Measurements from ENCODE around the gene TPSAB1. TPM values are rescaled to one million over a fixed set of nuclear protein-coding genes. Genes with fewer than 3 reads are reported as not detected.
"Not testable (repeated sequence)": the region's sequence is repeated elsewhere in the genome, so short reads cannot be mapped to it uniquely, and the experiment has no call there.

The TPSAB1 gene
- total RNA-seq, 2 donors from 2014 or later: 17.7 to 33.6 TPM

DNA sequence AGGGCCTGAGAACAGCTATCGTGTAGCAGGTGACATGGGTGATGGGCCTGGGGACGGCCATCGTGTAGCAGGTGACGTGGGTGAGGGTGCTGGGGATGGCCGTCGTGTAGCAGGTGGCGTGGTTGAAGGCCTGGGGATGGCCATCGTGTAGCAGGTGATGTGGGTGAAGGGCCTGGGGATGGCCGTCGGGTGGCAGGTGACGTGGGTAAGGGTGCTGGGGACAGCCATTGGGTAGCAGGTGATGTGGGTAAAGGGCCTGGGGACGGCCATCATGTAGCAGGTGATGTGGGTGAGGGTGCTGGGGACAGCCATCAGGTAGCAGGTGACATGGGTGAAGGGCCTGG is 30.8 kb downstream of the TPSAB1 start:
- TF ChIP-seq, protein P1, sequence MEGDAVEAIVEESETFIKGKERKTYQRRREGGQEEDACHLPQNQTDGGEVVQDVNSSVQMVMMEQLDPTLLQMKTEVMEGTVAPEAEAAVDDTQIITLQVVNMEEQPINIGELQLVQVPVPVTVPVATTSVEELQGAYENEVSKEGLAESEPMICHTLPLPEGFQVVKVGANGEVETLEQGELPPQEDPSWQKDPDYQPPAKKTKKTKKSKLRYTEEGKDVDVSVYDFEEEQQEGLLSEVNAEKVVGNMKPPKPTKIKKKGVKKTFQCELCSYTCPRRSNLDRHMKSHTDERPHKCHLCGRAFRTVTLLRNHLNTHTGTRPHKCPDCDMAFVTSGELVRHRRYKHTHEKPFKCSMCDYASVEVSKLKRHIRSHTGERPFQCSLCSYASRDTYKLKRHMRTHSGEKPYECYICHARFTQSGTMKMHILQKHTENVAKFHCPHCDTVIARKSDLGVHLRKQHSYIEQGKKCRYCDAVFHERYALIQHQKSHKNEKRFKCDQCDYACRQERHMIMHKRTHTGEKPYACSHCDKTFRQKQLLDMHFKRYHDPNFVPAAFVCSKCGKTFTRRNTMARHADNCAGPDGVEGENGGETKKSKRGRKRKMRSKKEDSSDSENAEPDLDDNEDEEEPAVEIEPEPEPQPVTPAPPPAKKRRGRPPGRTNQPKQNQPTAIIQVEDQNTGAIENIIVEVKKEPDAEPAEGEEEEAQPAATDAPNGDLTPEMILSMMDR (IDR thresholded peaks at IDR 0.05): no peak
- TF ChIP-seq POLR2AphosphoS5 (IDR thresholded peaks at IDR 0.05) (no peak), POLR2A (IDR thresholded peaks at IDR 0.05) (no peak)
- 69% methylated on average over 12 of the region's 12 CpGs for WGBS

DNA sequence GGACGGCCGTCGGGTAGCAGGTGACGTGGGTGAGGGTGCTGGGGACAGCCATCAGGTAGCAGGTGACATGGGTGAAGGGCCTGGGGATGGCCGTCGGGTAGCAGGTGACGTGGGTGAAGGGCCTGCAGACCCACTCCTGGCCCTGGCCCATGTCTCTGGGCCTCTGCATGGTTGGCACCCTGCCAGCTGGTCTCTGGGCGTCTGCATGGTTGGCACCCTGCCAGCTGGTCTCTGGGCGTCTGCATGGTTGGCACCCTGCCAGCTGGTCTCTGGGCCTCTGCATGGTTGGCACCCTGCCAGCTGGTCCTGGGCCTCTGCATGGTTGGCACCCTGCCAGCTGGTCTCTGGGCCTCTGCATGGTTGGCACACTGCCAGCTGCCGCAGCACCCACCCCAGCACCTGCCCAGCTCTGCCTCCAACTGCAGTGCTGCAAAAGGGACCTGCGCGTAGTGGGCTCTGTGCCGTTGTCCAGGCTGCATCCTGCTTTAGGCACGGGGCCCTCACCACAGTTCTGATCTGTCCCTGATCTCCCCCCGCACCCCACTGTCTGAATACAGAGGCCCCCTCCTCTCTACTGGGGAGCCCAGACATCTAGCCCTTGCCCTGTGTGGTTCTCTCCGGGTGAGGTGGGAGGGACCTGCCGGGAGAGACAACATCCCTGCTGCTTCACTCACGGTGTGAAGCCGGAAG is 31.4 kb downstream of the TPSAB1 start:
- intact Hi-C loops (cut with DNase I); H3K36me3 ChIP-seq; DNase-seq (ENCODE audit: low spot score); H3K27ac ChIP-seq; H3K27me3 ChIP-seq (replicated peaks; ENCODE audit: insufficient read depth); H3K4me3 ChIP-seq; H3K4me1 ChIP-seq (replicated peaks); H3K9me3 ChIP-seq: not testable (repeated sequence)
- 19% methylated on average over 19 of the region's 19 CpGs for WGBS

More for the DNA sequence above, 30.8 kb downstream of the TPSAB1 start:
- Histone ChIP-seq H3K27me3 (replicated peaks; ENCODE audit: insufficient read depth) (no peaks in the 10 kb centered on the region), H3K4me3 (no peak overlapping the region), H3K27ac (no peak overlapping the region), H3K9me3 (no peaks in the 10 kb centered on the region), H3K36me3 (no peaks in the 10 kb centered on the region), H3K4me1 (replicated peaks) (no peaks in the 10 kb centered on the region)
- no peak for DNase-seq (ENCODE audit: low spot score)
- intact Hi-C loops (cut with DNase I): no loop called here

DNA sequence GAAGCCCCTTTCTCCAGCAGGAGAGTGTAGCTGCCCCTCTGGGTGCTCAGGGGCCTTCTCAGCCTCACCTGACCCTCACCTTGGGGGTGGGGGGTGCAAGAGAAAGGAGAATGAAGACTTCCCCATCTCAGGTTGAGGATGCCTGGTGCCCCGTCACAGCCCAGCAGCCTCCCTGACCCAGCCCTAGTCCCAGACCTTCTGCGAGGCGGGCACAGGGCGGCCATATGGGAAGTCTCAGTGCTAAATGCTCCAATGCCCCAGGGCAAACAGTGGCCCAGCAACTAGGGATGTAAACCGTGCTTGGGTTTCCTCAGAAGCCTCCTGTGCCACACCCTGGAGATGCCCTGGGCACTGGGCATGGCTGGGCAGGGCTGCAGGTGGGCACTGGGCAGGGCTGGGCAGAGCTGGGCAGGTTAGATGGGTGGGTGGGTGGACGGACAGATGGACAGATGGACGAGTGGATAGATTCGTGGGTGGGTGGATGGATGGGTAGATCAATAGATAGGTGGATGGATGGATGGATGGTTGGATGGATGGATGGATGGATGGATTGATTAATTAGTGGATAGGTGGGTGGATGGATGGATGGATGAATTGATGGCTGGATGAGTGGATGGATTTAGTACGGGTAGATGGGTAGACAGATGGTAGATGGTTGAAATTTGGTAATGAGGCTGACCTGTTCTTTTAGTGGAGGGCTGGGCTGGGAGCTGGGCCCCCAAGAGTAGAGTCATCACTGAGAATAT is 32.1 kb downstream of the TPSAB1 start:
- intact Hi-C loops (cut with DNase I): no loop called here
- no peaks in the 10 kb centered on the region for H3K27me3 ChIP-seq (replicated peaks; ENCODE audit: insufficient read depth)
- no peaks in the 10 kb centered on the region for H3K4me1 ChIP-seq (replicated peaks)
- no peaks in the 10 kb centered on the region for H3K9me3 ChIP-seq
- no peak for TF ChIP-seq POLR2A (IDR thresholded peaks at IDR 0.05)
- TF ChIP-seq, protein P1 (IDR thresholded peaks at IDR 0.05): no peak
- TF ChIP-seq POLR2AphosphoS5 (IDR thresholded peaks at IDR 0.05): no peak
- H3K4me3 ChIP-seq: no peak overlapping the region
- no peak overlapping the region for H3K27ac ChIP-seq
- H3K36me3 ChIP-seq: no peaks in the 10 kb centered on the region
- DNase-seq (ENCODE audit: low spot score): no peak
- WGBS: 57% methylated on average over 9 of the region's 9 CpGs

DNA sequence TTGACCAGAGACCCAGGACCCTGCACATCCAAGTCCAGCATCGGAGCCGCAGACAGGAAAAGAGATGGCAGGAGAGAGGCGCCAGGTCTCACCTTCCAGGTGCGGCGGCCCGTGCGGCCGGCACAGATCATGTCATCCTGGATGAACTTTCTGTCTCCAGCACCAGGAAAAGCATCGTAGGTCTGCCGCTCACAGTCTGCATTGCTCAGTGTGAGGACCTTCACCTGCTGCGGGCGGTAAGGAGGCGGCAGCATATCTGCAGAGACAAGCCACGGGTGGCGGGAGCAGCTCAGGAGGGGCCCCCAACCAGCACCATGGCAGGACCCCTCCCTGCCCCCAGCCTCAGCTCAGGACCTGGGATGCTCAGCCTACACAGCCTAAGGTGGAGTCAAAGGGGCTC is 33.3 kb downstream of the TPSAB1 start:
- Histone ChIP-seq H3K4me1 (replicated peaks) (no peaks in the 10 kb centered on the region), H3K27me3 (replicated peaks; ENCODE audit: insufficient read depth) (no peaks in the 10 kb centered on the region), H3K4me3 (no peak overlapping the region), H3K9me3 (no peaks in the 10 kb centered on the region), H3K36me3 (no peaks in the 10 kb centered on the region), H3K27ac (no peak overlapping the region)
- WGBS: 84% methylated on average over 15 of the region's 15 CpGs
- TF ChIP-seq POLR2AphosphoS5 (IDR thresholded peaks at IDR 0.05): no peak
- no peak for TF ChIP-seq POLR2A (IDR thresholded peaks at IDR 0.05)
- intact Hi-C loops (cut with DNase I): no loop called here
- no peak for DNase-seq (ENCODE audit: low spot score)

DNA sequence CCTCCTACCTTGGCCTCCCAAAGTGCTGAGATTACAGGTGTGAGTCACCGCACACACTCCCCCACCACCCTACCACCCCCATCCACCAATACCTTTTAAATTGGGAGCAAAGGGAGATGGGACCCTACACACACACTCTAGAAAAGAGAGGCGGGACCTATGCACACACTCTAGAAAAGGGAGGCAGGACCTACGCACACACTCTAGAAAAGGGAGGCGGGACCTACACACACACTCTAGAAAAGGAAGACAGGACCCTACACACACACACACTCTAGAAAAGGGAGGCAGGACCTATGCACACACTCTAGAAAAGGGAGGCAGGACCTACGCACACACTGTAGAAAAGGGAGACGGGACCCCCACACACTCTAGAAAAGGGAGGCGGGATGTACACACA is 34.3 kb downstream of the TPSAB1 start:
- intact Hi-C loops (cut with DNase I): no loop called here
- no peaks in the 10 kb centered on the region for H3K27me3 ChIP-seq (replicated peaks; ENCODE audit: insufficient read depth)
- H3K4me3 ChIP-seq: no peak overlapping the region
- H3K4me1 ChIP-seq (replicated peaks): no peaks in the 10 kb centered on the region
- TF ChIP-seq, protein P1 (IDR thresholded peaks at IDR 0.05): no peak
- no peak for TF ChIP-seq POLR2A (IDR thresholded peaks at IDR 0.05)
- TF ChIP-seq POLR2AphosphoS5 (IDR thresholded peaks at IDR 0.05): no peak
- WGBS: 91% methylated on average over 7 of the region's 7 CpGs
- H3K9me3 ChIP-seq: no peaks in the 10 kb centered on the region
- no peak for DNase-seq (ENCODE audit: low spot score)
- H3K36me3 ChIP-seq: no peaks in the 10 kb centered on the region
- no peak overlapping the region for H3K27ac ChIP-seq

Data from prostate gland (tissue), 2 donors.